Stimulated activated CD8-positive, alpha-beta memory T cell treated with anti-CD3 and anti-CD28 coated beads, Interleukin-4, amount 100 ng/mL, for 1 hour (primary cell): ENCODE data around the gene ATP8A2.
A peak's percentile ranks its signal among the peaks of the same experiment; 100 is the strongest.

ENCODE experiments used
- DNase-seq, 2 donors: peaks; one replicate each; pipeline ENCODE4 v3.0.0-alpha.2; 2020; ENCODE audit warnings: low read depth in 2 of 2, low spot score in 1 of 2

Gene ATP8A2

GRCh38 chr13:25988661-25989060, 616.9 kb downstream of the ATP8A2 start:
- DNase-seq, result no peak

- DNase-seq, result no peak
Observed at GRCh38 chr13:25990801-25991200, 619.0 kb downstream of the ATP8A2 start.

- DNase-seq, result no peak
Observed at GRCh38 chr13:25992076-25992475, 620.3 kb downstream of the ATP8A2 start.

GRCh38 chr13:26007261-26008125, 635.7 kb downstream of the ATP8A2 start:
- no peak for DNase-seq

- no peak for DNase-seq
Observed at GRCh38 chr13:26010487-26011207, 638.9 kb downstream of the ATP8A2 start.

GRCh38 chr13:26011208-26011573, 639.4 kb downstream of the ATP8A2 start:
- DNase-seq, result no peak

GRCh38 chr13:26011996-26012821, 640.4 kb downstream of the ATP8A2 start:
- peak; percentile 5 to 10 for DNase-seq

GRCh38 chr13:26012995-26013394, 641.2 kb downstream of the ATP8A2 start:
- DNase-seq, result no peak

GRCh38 chr13:26015271-26016125, 643.7 kb downstream of the ATP8A2 start:
- DNase-seq, result no peak

- DNase-seq, result no peak
Observed at GRCh38 chr13:26016189-26016588, 644.4 kb downstream of the ATP8A2 start.

- no peak for DNase-seq
Observed at GRCh38 chr13:26017196-26017921, 645.6 kb downstream of the ATP8A2 start.

- no peak for DNase-seq
Observed at GRCh38 chr13:26017932-26018665, 646.3 kb downstream of the ATP8A2 start.

GRCh38 chr13:26019251-26019650, 647.5 kb downstream of the ATP8A2 start:
- no peak for DNase-seq

GRCh38 chr13:26019881-26020870, 648.4 kb downstream of the ATP8A2 start:
- DNase-seq, result no peak

GRCh38 chr13:26020891-26021290, 649.1 kb downstream of the ATP8A2 start:
- DNase-seq, result no peak

- DNase-seq, result no peak
Observed at GRCh38 chr13:26021516-26021915, 649.7 kb downstream of the ATP8A2 start.

- no peak for DNase-seq
Observed at GRCh38 chr13:26021956-26022355, 650.2 kb downstream of the ATP8A2 start.
